HepG2 (cell line): ENCODE data around the gene TFE3. TPM values are rescaled to one million over a fixed set of nuclear protein-coding genes. Genes with fewer than 3 reads are reported as not detected.

Source experiments
- ADNP ChIP-seq: sonication (generic); formaldehyde crosslinking; IDR thresholded peaks from 2 replicates; pipeline ENCODE4 v1.4.0; 2020; ENCODE audit warnings: missing genetic modification reagents
- CBX5 ChIP-seq: sonication (generic); formaldehyde crosslinking; IDR thresholded peaks from 2 replicates; pipeline ENCODE4 v1.4.0; 2020; ENCODE audit warnings: missing genetic modification reagents, borderline replicate concordance
- CENPBD1 ChIP-seq: sonication (generic); formaldehyde crosslinking; IDR thresholded peaks from 2 replicates; pipeline ENCODE4 v1.8.0; 2022; ENCODE audit warnings: missing genetic modification reagents, low read depth, mild to moderate bottlenecking, borderline replicate concordance
- E2F5 ChIP-seq: sonication (generic); formaldehyde crosslinking; conservative IDR thresholded peaks from 2 replicates; pipeline ENCODE4 v1.4.0; 2020; ENCODE audit warnings: missing genetic modification reagents
- IKZF1 ChIP-seq: fragments of 450-650 bp; IDR thresholded peaks from 2 replicates; pipeline ENCODE4 v1.7.1; 2016
- MIXL1 ChIP-seq: IDR thresholded peaks from 2 replicates; pipeline ENCODE4 v1.6.1; 2016
- MTA1 ChIP-seq: sonication (generic); formaldehyde crosslinking; IDR thresholded peaks from 2 replicates; pipeline ENCODE4 v1.4.0; 2020; ENCODE audit warnings: missing genetic modification reagents, mild to moderate bottlenecking, borderline replicate concordance
- MTA3 ChIP-seq: sonication (generic); formaldehyde crosslinking; IDR thresholded peaks from 2 replicates; pipeline ENCODE4 v1.4.0; 2020; ENCODE audit warnings: missing genetic modification reagents
- MXI1 ChIP-seq: IDR thresholded peaks from 3 replicates; pipeline ENCODE4 v1.6.1; 2012; ENCODE audit warnings: low read depth, low read length, inconsistent platforms, borderline replicate concordance
- RFXAP ChIP-seq: sonication (generic); formaldehyde crosslinking; IDR thresholded peaks from 2 replicates; pipeline ENCODE4 v1.4.0; 2020; ENCODE audit warnings: missing genetic modification reagents, borderline replicate concordance
- RXRB ChIP-seq: IDR thresholded peaks from 2 replicates; pipeline ENCODE4 v1.6.1; 2016; ENCODE audit warnings: borderline replicate concordance, missing genetic modification reagents, missing compliant biosample characterization
- TBX2 ChIP-seq: sonication (generic); formaldehyde crosslinking; IDR thresholded peaks from 2 replicates; pipeline ENCODE4 v1.5.0; 2020; ENCODE audit warnings: missing genetic modification reagents, mild to moderate bottlenecking, borderline replicate concordance
- TBX3 ChIP-seq: fragments of 450-650 bp; IDR thresholded peaks from 2 replicates; pipeline ENCODE4 v1.6.1; 2017; ENCODE audit warnings: antibody characterized with exemption, mild to moderate bottlenecking, inconsistent platforms, borderline replicate concordance
- TMF1 ChIP-seq: sonication (generic); formaldehyde crosslinking; IDR thresholded peaks from 2 replicates; pipeline ENCODE4 v1.8.1; 2022; ENCODE audit warnings: low read depth, missing genetic modification reagents
- ZBTB7A ChIP-seq: sonication (generic); formaldehyde crosslinking; IDR thresholded peaks from 2 replicates; pipeline ENCODE4 v1.8.0; 2022; ENCODE audit warnings: mild to moderate bottlenecking, missing genetic modification reagents
- ZNF276 ChIP-seq: sonication (generic); formaldehyde crosslinking; IDR thresholded peaks from 2 replicates; pipeline ENCODE4 v1.4.0; 2020; ENCODE audit warnings: mild to moderate bottlenecking, low read depth, missing genetic modification reagents
- ZNF354B ChIP-seq: sonication (generic); formaldehyde crosslinking; IDR thresholded peaks from 2 replicates; pipeline ENCODE4 v1.8.0; 2022; ENCODE audit warnings: mild to moderate bottlenecking, missing genetic modification reagents
- ZNF646 ChIP-seq: sonication (generic); formaldehyde crosslinking; IDR thresholded peaks from 2 replicates; pipeline ENCODE4 v1.9.0; 2021; ENCODE audit warnings: mild to moderate bottlenecking, missing genetic modification reagents
- ZNF737 ChIP-seq: sonication (generic); formaldehyde crosslinking; IDR thresholded peaks from 2 replicates; pipeline ENCODE4 v1.5.0; 2020; ENCODE audit warnings: missing genetic modification reagents, mild to moderate bottlenecking, borderline replicate concordance
- ZSCAN22 ChIP-seq: sonication (generic); formaldehyde crosslinking; IDR thresholded peaks from 2 replicates; pipeline ENCODE4 v1.4.0; 2020; ENCODE audit warnings: mild to moderate bottlenecking, missing genetic modification reagents
- ZSCAN25 ChIP-seq: sonication (generic); formaldehyde crosslinking; IDR thresholded peaks from 2 replicates; pipeline ENCODE4 v1.8.0; 2022; ENCODE audit warnings: mild to moderate bottlenecking, missing genetic modification reagents
- polyA plus RNA-seq, 8 experiments: library from polyadenylated mRNA; depleted of rRNA in 3 of 8; stranded (reverse) in 7 of 8; unstranded in 1 of 8; fragments of >200 nt; fragmentation: Illumina TruSeq in 4 of 8; extraction: Trizol in 4 of 8; gene quantifications; 2 replicates each; pipeline versions ENCODE4 v1.2.1 to v1.2.3, GENCODE V29; 2011 to 2016; ENCODE audit warnings: low read depth in 4 of 8, missing spikeins in 1 of 8, mixed read lengths in 1 of 8; ENCODE audit not compliant: insufficient read depth in 1 of 8
- total RNA-seq, 5 experiments: library from RNA; depleted of rRNA; stranded (reverse); fragments of >200 nt; fragmentation: Illumina TruSeq; extraction: Trizol; gene quantifications; 2 replicates each; pipeline ENCODE4 v1.2.3, GENCODE V29; 2016; ENCODE audit warnings: low read depth in 1 of 5

Gene TFE3
- total and polyA plus RNA-seq, 2 of the 13 experiments (the other 11 are each of a cell fraction or from before 2014, with no cell fraction given): 8.3 to 12.3 TPM

- no peak for TF ChIP-seq ZSCAN22 (CRISPR knock-in tag)
- TF ChIP-seq TBX3: no peak
- peak; percentile 71 for TF ChIP-seq ZBTB7A (CRISPR knock-in tag)
- TF ChIP-seq TBX2 (CRISPR knock-in tag): no peak
- TF ChIP-seq RXRB (CRISPR knock-in tag): no peak
- TF ChIP-seq MTA1: peak; percentile 49; the same call in 1 of the 2 replicates
- TF ChIP-seq ZNF354B (CRISPR knock-in tag): no peak
- TF ChIP-seq MIXL1 (CRISPR knock-in tag): no peak
- TF ChIP-seq IKZF1: no peak
- no peak for TF ChIP-seq MTA3
- TF ChIP-seq MXI1: no peak
- TF ChIP-seq RFXAP (CRISPR knock-in tag): no peak
- no peak for TF ChIP-seq ZNF737
- no peak for TF ChIP-seq ZNF276 (CRISPR knock-in tag)
- no peak for TF ChIP-seq ADNP (CRISPR knock-in tag)
- no peak for TF ChIP-seq TMF1 (CRISPR knock-in tag)
- no peak for TF ChIP-seq CBX5 (CRISPR knock-in tag)
- TF ChIP-seq E2F5: no peak
- TF ChIP-seq CENPBD1 (CRISPR knock-in tag): no peak
- TF ChIP-seq ZSCAN25 (CRISPR knock-in tag): peak; percentile 33; the same call in 1 of the 2 replicates
- no peak for TF ChIP-seq ZNF646 (CRISPR knock-in tag)
Observed at GRCh38 chrX:49053223-49054072, 10.3 kb upstream of the TFE3 start (continued).
